K562 (cell line): ENCODE data around the gene UGT1A3. TPM values are rescaled to one million over a fixed set of nuclear protein-coding genes. Genes with fewer than 3 reads are reported as not detected.

ENCODE experiments used
- ATAC-seq: fragments of 200-7000 bp; cut with Tn5 transposase; 3 replicates; pipeline ENCODE4 v1.9.1; 2020; ENCODE audit warnings: moderate library complexity
- BruUV-seq: library from RNA; stranded (reverse); fragments of 400-500 nt; replicated peaks from 2 replicates; lab custom pipeline; 2021; lab: Mats Ljungman, UMichigan
- CTCF ChIA-PET: fragments of 300-600 bp; formaldehyde crosslinking; extraction: SDS; loops from one replicate; lab custom pipeline; 2021; ENCODE audit warnings: low intra/inter-chr PET ratio; lab: Yijun Ruan, JAX
- POLR2A ChIA-PET: fragments of 300-600, 350-650 bp; sonication (Branson Sonifier 250); formaldehyde crosslinking; extraction: SDS; loops from one replicate; lab custom pipeline; 2021; ENCODE audit warnings: antibody characterized with exemption, inconsistent platforms; lab: Yijun Ruan, JAX
- DNase-seq, 4 experiments: peaks; one replicate each; pipeline versions ENCODE4 v3.0.0 to v3.0.0-alpha.2; 2011 to 2018; ENCODE audit warnings: low spot score in 3 of 4, mixed read lengths in 3 of 4; ENCODE audit errors: extremely low read depth in 1 of 4
- FAIRE-seq: peaks from 2 replicates; lab custom pipeline; 2011; peaks lifted over from hg19 to GRCh38; lab: Jason Lieb, UNC
- H2AFZ ChIP-seq: 2 replicates; pipeline ENCODE4 v1.6.0; 2011; ENCODE audit warnings: low read depth, low read length, control low read depth, inconsistent platforms
- H3K27ac ChIP-seq: fragments of 200-600 bp; 3 replicates; pipeline ENCODE4 v1.8.0; 2011; ENCODE audit warnings: low read depth, mild to moderate bottlenecking, control low read depth, inconsistent platforms, low read length, moderate library complexity, mixed read lengths; ENCODE audit errors: extremely low read depth
- H3K27me3 ChIP-seq, 2 experiments: fragments of 300-600 bp in 1 of 2; 2 replicates in 1 of 2; 3 replicates in 1 of 2; pipeline versions ENCODE4 v1.6.0 to v1.8.0; 2011; ENCODE audit warnings: inconsistent platforms in 2 of 2, low read length in 2 of 2, mild to moderate bottlenecking in 1 of 2, mixed read lengths in 1 of 2, moderate library complexity in 1 of 2; ENCODE audit not compliant: control insufficient read depth in 2 of 2, insufficient read depth in 2 of 2
- H3K36me3 ChIP-seq: fragments of 300-600 bp; 3 replicates; pipeline ENCODE4 v1.8.0; 2011; ENCODE audit warnings: mild to moderate bottlenecking, low read length, inconsistent platforms; ENCODE audit not compliant: control insufficient read depth, insufficient read depth
- H3K4me1 ChIP-seq, 2 experiments: fragments of 200-600 bp in 1 of 2; replicated peaks in 1 of 2; 2 replicates in 1 of 2; 3 replicates in 1 of 2; pipeline versions ENCODE4 v1.5.1 to v1.8.0; 2011; ENCODE audit warnings: inconsistent platforms in 2 of 2, low read length in 2 of 2, mild to moderate bottlenecking in 1 of 2, mixed read lengths in 1 of 2, moderate library complexity in 1 of 2; ENCODE audit not compliant: control insufficient read depth in 2 of 2, insufficient read depth in 2 of 2
- H3K4me2 ChIP-seq: 2 replicates; pipeline ENCODE4 v1.6.1; 2011; ENCODE audit warnings: low read length, control low read depth, inconsistent platforms, mixed read lengths; ENCODE audit not compliant: insufficient read depth
- H3K4me3 ChIP-seq: fragments of 200-600 bp; sonication (generic), shearing (Covaris generic); 2 replicates; pipeline ENCODE4 v1.5.1; 2016; ENCODE audit warnings: control low read depth, inconsistent platforms
- H3K79me2 ChIP-seq: fragments of 200-600 bp; 3 replicates; pipeline ENCODE4 v1.8.0; 2011; ENCODE audit warnings: low read length, inconsistent platforms; ENCODE audit not compliant: control insufficient read depth, insufficient read depth
- H3K9ac ChIP-seq, 2 experiments: 2 replicates each; pipeline versions ENCODE4 v1.6.0 to v1.6.1; 2011; ENCODE audit warnings: low read depth in 2 of 2, low read length in 2 of 2, control low read depth in 1 of 2, inconsistent platforms in 1 of 2, mild to moderate bottlenecking in 1 of 2, mixed read lengths in 1 of 2; ENCODE audit not compliant: insufficient read depth in 1 of 2
- H3K9me1 ChIP-seq: one replicate; pipeline ENCODE4 v1.6.0; 2011; ENCODE audit warnings: inconsistent platforms, mild to moderate bottlenecking, low read length, moderate library complexity; ENCODE audit not compliant: control insufficient read depth, insufficient read depth
- H3K9me3 ChIP-seq: replicated peaks from 2 replicates; pipeline ENCODE4 v1.5.1; 2011; ENCODE audit warnings: low read depth, low read length, inconsistent platforms; ENCODE audit not compliant: control insufficient read depth, insufficient read depth
- H4K20me1 ChIP-seq: replicated peaks from 2 replicates; pipeline ENCODE4 v1.6.1; 2011; ENCODE audit warnings: low read length, inconsistent platforms, mixed read lengths; ENCODE audit not compliant: control insufficient read depth, insufficient read depth
- CBX2 ChIP-seq: fragments of 200-600 bp; sonication (generic); IDR thresholded peaks from one replicate; pipeline ENCODE4 v1.6.1; 2012; ENCODE audit warnings: mild to moderate bottlenecking, low read length, inconsistent platforms; ENCODE audit not compliant: insufficient read depth, poor library complexity, severe bottlenecking
- RAD51 ChIP-seq: fragments of 450-650 bp; IDR thresholded peaks from 2 replicates; pipeline ENCODE4 v1.7.1; 2016; ENCODE audit warnings: low read depth, mild to moderate bottlenecking, borderline replicate concordance
- WGBS: fragments of 100-300 bp; shearing (Covaris generic); methylation state at CpG from one replicate; pipeline ENCODE4 v1.1.6; 2016; ENCODE audit warnings: low coverage, mixed read lengths; ENCODE audit not compliant: insufficient coverage; ENCODE audit errors: missing lambda C conversion rate; 5-methylcytosine and 5-hydroxymethylcytosine counted together
- in situ Hi-C: fragments of 300-500 bp; cut with MboI; formaldehyde crosslinking; loops from 4 replicates; pipeline ENCODE4 v1.15.0; 2018; ENCODE audit warnings: inconsistent platforms, mixed read lengths
- intact Hi-C: fragments of 100-400 bp; cut with micrococcal nuclease; formaldehyde crosslinking; loops from 2 replicates; pipeline ENCODE4 v1.14.2; 2022
- polyA plus RNA-seq, 8 experiments: library from polyadenylated mRNA; depleted of rRNA in 4 of 8; stranded (reverse) in 5 of 8; unstranded in 3 of 8; fragments of >200 nt; fragmentation: Nextera tagmentation in 2 of 8; fragmentation: Illumina TruSeq in 1 of 8; extraction: Ambion mirVana in 2 of 8; extraction: Trizol in 1 of 8; gene quantifications; 2 replicates each; pipeline versions ENCODE4 v1.2.1 to v1.2.3, GENCODE V29; 2011 to 2014; ENCODE audit warnings: inconsistent platforms in 1 of 8, missing spikeins in 1 of 8
- total RNA-seq, 7 experiments: library from RNA; depleted of rRNA in 6 of 7; stranded (reverse); fragments of >200 nt in 6 of 7; fragmentation: Illumina TruSeq in 2 of 7; extraction: Trizol in 2 of 7; gene quantifications; 2 replicates each; pipeline versions ENCODE4 v1.2.1 to v1.2.3, GENCODE V29; 2011 to 2021; ENCODE audit warnings: low replicate concordance in 1 of 7

The UGT1A3 gene
- total and polyA plus RNA-seq, 9 of the 15 experiments (the other 6 are each of a cell fraction or from before 2014, with no cell fraction given), result not detected

GRCh38 chr2:233818639-233819621 lies 90.1 kb downstream of the UGT1A3 start:
- H3K36me3 ChIP-seq, result no peaks in the 10 kb centered on the region
- intact Hi-C loops (no loop called here), in situ Hi-C loops (no loop called here)
- no peak overlapping the region for H3K4me2 ChIP-seq
- BruUV-seq, result no TSS peak
- peaks cover 2 to 62% of the 10 kb centered on the region in 2 experiments; a peak in 4 of 5 replicates for H3K27me3 ChIP-seq
- no peak for FAIRE-seq
- H2AFZ ChIP-seq, result no peak overlapping the region
- H3K79me2 ChIP-seq, result no peaks in the 10 kb centered on the region
- ChIA-PET CTCF (no interaction called here), POLR2A (no interaction called here)
- no peak overlapping the region for H3K9ac ChIP-seq
- 1% methylated on average over 9 of the region's 17 CpGs for WGBS
- no peak overlapping the region for H3K27ac ChIP-seq
- no peaks in the 10 kb centered on the region; a peak in 1 of 5 replicates for H3K4me1 ChIP-seq
- H3K9me1 ChIP-seq, result no peaks in the 10 kb centered on the region
- ATAC-seq, result no peak
- no peak overlapping the region for H3K4me3 ChIP-seq
- no peak for DNase-seq
- no peak for TF ChIP-seq CBX2
- TF ChIP-seq RAD51, result no peak
- no peaks in the 10 kb centered on the region for H3K9me3 ChIP-seq
- no peaks in the 10 kb centered on the region; the same call in 1 of the 2 replicates for H4K20me1 ChIP-seq
